ENCODE results near the gene AGBL1. TPM values are rescaled to one million over a fixed set of nuclear protein-coding genes. Genes with fewer than 3 reads are reported as not detected.
A peak's percentile ranks its signal among the peaks of the same experiment; 100 is the strongest.

AGBL1 gene
- total RNA-seq, 2 experiments from 2014 or later = 0.10 TPM

DNA sequence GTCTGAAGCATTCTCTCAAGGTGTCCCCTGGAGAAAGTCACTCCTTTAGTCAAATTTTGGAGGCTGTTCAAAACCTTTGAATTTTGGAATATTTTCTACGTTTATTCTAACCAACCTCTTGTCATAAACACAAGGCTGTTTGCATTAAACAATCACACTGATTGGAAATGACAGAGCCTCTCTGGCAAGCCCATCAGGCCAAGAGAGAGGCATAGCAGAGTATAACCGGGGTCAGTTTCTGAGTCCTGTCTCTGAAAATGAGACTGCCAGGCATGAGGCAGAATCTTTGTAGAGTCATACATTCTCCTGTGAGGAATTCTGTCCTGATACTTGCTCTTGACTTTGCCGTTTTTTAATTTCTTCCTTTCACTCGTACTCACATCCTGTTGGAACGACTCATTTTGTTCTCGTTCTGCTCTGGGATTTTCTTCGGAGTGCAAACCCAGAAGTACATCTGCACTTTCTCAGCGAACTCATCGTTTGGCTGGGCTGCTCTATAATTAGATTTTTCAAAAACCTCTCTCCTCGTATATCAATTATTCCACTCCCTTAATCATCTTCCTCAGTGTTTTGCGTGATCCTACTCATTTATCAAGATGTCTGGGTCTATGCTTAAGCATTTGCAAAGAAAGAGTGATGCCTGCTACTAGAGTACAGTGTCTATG, 114.2 kb downstream of the AGBL1 start:
- ChIA-PET CTCF (no interaction called here), POLR2A (no interaction called here)
- Mint-ChIP-seq H3K36me3 (no peaks in the 10 kb centered on the region), H3K9me3 (no peaks in the 10 kb centered on the region), H3K4me3 (no peak overlapping the region), H3K27me3 (peaks cover 12% of the 10 kb centered on the region), H3K27ac (no peak overlapping the region), H3K4me1 (ENCODE audit: low read depth) (no peaks in the 10 kb centered on the region)
- intact Hi-C loops (cut with micrococcal nuclease) = no loop called here
- no peak for DNase-seq

DNA sequence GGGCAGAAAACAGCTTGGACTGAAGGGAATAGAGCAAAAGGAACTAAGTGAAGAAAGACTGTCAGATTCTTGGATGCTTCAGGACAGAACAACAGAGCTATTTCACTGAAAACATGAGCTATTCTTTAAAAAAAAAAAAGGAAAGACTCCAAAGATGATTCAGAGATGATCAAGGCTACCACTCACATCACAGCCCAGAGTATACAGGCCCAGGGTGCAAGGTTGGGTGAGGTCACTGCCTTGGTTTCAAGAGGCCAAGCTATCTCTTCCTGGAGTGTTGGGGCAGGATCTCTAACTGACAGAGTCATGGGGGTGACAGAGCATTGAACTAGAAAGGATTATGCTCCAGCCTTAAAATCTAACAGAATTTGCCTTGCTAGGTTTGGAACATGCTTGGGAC, 118.1 kb downstream of the AGBL1 start:
- Mint-ChIP-seq H3K27me3 (peaks cover 10% of the 10 kb centered on the region), H3K27ac (no peak overlapping the region), H3K9me3 (no peaks in the 10 kb centered on the region), H3K4me1 (ENCODE audit: low read depth) (no peaks in the 10 kb centered on the region), H3K4me3 (no peak overlapping the region), H3K36me3 (no peaks in the 10 kb centered on the region)
- ChIA-PET CTCF (no interaction called here), POLR2A (no interaction called here)
- intact Hi-C loops (cut with micrococcal nuclease) = no loop called here
- DNase-seq = no peak

DNA sequence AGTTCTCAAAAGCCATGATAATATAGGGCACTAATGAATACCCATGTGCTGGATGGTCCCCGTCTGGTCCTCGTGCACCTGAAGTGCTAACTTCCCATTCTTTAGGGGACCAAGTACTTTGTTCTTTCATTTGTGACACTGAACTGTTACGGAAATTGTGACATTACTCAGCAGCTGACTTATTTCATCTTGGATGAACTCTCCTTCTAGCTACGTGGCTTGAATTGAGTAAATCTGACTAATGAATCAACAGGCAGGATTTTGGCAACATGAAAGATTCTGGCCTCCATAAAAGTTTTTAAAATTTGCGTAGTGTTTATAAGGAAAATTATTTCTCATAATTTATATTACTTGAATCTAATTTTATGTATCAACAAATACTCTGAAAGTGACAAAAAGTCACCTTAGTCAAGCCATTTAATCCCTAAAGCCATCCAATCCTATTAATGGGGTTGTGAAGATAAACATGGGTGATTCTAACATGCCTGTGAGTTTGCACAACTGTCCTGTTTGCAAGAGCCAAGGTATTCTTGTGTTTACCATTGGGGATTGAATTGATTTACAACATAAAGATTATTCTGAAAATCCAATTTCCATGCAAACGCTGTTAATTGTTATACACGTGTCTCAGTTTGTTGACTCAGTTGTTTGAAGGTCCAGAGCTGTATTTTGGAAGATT, 119.9 kb downstream of the AGBL1 start:
- H3K36me3 Mint-ChIP-seq = no peaks in the 10 kb centered on the region
- CTCF ChIA-PET = no interaction called here
- intact Hi-C loops (cut with micrococcal nuclease) = no loop called here

GRCh38 chr15:86201313-86202008, 121.8 kb downstream of the AGBL1 start:
- intact Hi-C loops (cut with micrococcal nuclease) = no loop called here
- H3K27ac Mint-ChIP-seq = no peak overlapping the region
- DNase-seq = no peak
- H3K36me3 Mint-ChIP-seq = no peaks in the 10 kb centered on the region
- POLR2A ChIA-PET = no interaction called here
- H3K9me3 Mint-ChIP-seq = no peaks in the 10 kb centered on the region
- no peak overlapping the region for H3K4me3 Mint-ChIP-seq
- H3K4me1 Mint-ChIP-seq (ENCODE audit: low read depth) = no peaks in the 10 kb centered on the region
- H3K27me3 Mint-ChIP-seq = peaks cover 3% of the 10 kb centered on the region
- CTCF ChIA-PET = no interaction called here

More for the DNA sequence above, 119.9 kb downstream of the AGBL1 start:
- POLR2A ChIA-PET = no interaction called here
- H3K4me1 Mint-ChIP-seq (ENCODE audit: low read depth) = no peaks in the 10 kb centered on the region
- H3K27me3 Mint-ChIP-seq = peaks cover 10% of the 10 kb centered on the region
- H3K27ac Mint-ChIP-seq = no peak overlapping the region
- no peak overlapping the region for H3K4me3 Mint-ChIP-seq
- no peaks in the 10 kb centered on the region for H3K9me3 Mint-ChIP-seq
- DNase-seq = no peak

DNA sequence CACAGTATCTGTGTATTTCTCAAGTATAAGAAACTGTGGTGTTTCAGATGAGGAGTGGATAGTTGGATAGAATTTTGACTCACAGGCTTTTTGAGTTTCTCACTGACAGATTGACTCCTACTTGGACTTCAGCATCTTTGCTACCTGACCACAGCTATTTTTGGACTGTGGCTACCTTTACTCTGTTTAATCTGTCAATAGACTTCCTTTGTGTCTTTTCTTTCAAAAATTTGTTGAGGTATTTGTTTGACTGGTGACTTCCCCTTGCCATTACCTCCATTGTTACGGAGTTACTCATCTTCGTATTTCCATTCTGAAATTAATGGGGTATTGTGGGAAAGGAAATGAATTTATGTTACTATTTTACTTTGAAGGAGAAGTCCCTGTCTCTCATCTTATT, 123.8 kb downstream of the AGBL1 start:
- Mint-ChIP-seq H3K27ac (no peak overlapping the region), H3K4me1 (ENCODE audit: low read depth) (no peaks in the 10 kb centered on the region), H3K27me3 (peaks cover 3% of the 10 kb centered on the region), H3K4me3 (no peak overlapping the region), H3K36me3 (no peaks in the 10 kb centered on the region), H3K9me3 (no peaks in the 10 kb centered on the region)
- no peak for DNase-seq
- intact Hi-C loops (cut with micrococcal nuclease) = no loop called here
- ChIA-PET CTCF (no interaction called here), POLR2A (no interaction called here)

DNA sequence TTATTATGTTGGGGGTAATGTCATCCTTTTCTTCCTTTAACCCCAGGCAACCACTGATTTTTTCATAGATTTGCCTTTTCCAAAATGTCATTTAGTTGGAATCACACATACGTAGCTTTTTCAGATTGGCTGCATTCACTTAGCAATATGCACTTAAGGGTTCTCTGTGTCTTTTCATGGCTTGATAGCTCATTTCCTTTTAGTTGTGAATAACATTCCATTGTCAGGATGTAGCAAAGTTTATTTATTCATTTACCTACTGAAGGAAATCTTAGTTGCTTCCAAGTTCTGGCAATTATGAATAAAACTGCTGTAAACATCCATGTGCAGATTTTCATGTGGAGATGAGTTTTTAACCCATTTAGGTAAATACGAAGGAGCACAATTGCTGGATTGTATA, 125.4 kb downstream of the AGBL1 start:
- DNase-seq = no peak
- intact Hi-C loops (cut with micrococcal nuclease) = no loop called here
- no peak overlapping the region for H3K27ac Mint-ChIP-seq
- no peaks in the 10 kb centered on the region for H3K36me3 Mint-ChIP-seq
- peaks cover 8% of the 10 kb centered on the region for H3K27me3 Mint-ChIP-seq
- ChIA-PET POLR2A (no interaction called here), CTCF (interaction anchor here (0.8 kb wide), 1 partner anchor 522 kb away, joined by 3 read pairs; no protein-coding TSS in a partner anchor)
- H3K4me3 Mint-ChIP-seq = no peak overlapping the region
- H3K9me3 Mint-ChIP-seq = peaks cover 4% of the 10 kb centered on the region
- H3K4me1 Mint-ChIP-seq (ENCODE audit: low read depth) = no peaks in the 10 kb centered on the region

DNA sequence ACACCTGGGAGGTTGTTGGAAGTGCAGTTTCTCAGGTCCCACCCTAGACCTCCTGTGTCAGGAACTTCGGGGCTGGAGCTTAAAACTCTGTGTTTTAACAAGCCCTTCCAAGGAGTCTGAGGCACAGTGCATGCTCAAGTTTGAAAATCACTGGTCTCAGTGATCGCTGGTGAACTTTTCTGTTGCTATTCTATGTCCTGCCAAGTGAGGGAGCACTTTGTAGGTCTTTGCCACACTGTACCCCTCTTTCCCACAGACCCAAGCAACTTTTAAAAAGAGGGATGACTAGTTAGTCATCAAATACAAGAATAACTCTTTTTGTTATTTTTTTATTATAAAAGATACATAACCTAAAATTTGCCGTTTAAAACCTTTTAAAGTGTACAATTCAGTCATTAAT, 133.7 kb downstream of the AGBL1 start:
- no peak for DNase-seq
- intact Hi-C loops (cut with micrococcal nuclease) = no loop called here
- no peaks in the 10 kb centered on the region for H3K4me1 Mint-ChIP-seq (ENCODE audit: low read depth)
- no peak overlapping the region for H3K4me3 Mint-ChIP-seq
- CTCF ChIA-PET = no interaction called here
- no peak overlapping the region for H3K27ac Mint-ChIP-seq
- peaks cover 4% of the 10 kb centered on the region for H3K36me3 Mint-ChIP-seq
- POLR2A ChIA-PET = no interaction called here
- peaks cover 16% of the 10 kb centered on the region for H3K27me3 Mint-ChIP-seq
- H3K9me3 Mint-ChIP-seq = peaks cover 18% of the 10 kb centered on the region

DNA sequence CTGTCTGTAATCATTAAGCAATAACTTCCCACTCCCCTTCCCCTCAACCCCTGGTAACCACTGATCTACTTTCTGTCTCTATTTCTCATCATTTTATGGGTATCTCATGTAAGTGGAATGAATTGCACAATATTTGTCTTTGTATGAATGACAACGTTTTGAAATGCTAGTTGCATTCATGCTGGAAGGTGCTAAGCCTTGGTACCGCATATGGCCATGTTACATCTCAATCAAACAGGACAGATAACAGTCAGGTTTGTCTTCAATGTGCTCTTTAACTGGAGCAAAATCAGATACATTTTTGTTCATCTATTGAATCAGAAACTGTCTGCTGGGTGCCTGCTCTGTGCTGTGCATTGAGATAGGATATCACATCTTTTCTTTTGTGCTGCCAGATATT, 134.2 kb downstream of the AGBL1 start:
- H3K36me3 Mint-ChIP-seq = peaks cover 4% of the 10 kb centered on the region

GRCh38 chr15:86221119-86221518, 141.4 kb downstream of the AGBL1 start:
- intact Hi-C loops (cut with micrococcal nuclease) = loop anchor here (10.0 kb wide), 1 partner anchor 366 kb away; no protein-coding TSS in a partner anchor

More for the DNA sequence above, 134.2 kb downstream of the AGBL1 start:
- H3K27me3 Mint-ChIP-seq = peaks cover 14% of the 10 kb centered on the region
- no peak overlapping the region for H3K4me3 Mint-ChIP-seq
- peaks cover 18% of the 10 kb centered on the region for H3K9me3 Mint-ChIP-seq
- H3K27ac Mint-ChIP-seq = no peak overlapping the region
- ChIA-PET POLR2A (no interaction called here), CTCF (no interaction called here)
- no peaks in the 10 kb centered on the region for H3K4me1 Mint-ChIP-seq (ENCODE audit: low read depth)
- intact Hi-C loops (cut with micrococcal nuclease) = no loop called here
- no peak for DNase-seq

GRCh38 chr15:86229306-86229705, 149.6 kb downstream of the AGBL1 start:
- H3K4me1 Mint-ChIP-seq (ENCODE audit: low read depth) = peaks cover 3% of the 10 kb centered on the region
- POLR2A ChIA-PET = no interaction called here
- H3K9me3 Mint-ChIP-seq = no peaks in the 10 kb centered on the region
- CTCF ChIA-PET = no interaction called here
- no peak overlapping the region for H3K4me3 Mint-ChIP-seq
- H3K36me3 Mint-ChIP-seq = no peaks in the 10 kb centered on the region
- intact Hi-C loops (cut with micrococcal nuclease) = loop anchor here (10.0 kb wide), 1 partner anchor 375 kb away; no protein-coding TSS in a partner anchor
- peaks cover 24% of the 10 kb centered on the region for H3K27me3 Mint-ChIP-seq
- no peak for DNase-seq
- no peak overlapping the region for H3K27ac Mint-ChIP-seq

More at GRCh38 chr15:86221119-86221518, 141.4 kb downstream of the AGBL1 start:
- peaks cover 9% of the 10 kb centered on the region for H3K27me3 Mint-ChIP-seq
- H3K4me1 Mint-ChIP-seq (ENCODE audit: low read depth) = no peaks in the 10 kb centered on the region
- H3K27ac Mint-ChIP-seq = no peak overlapping the region
- no peak overlapping the region for H3K4me3 Mint-ChIP-seq
- H3K36me3 Mint-ChIP-seq = peaks cover 4% of the 10 kb centered on the region
- ChIA-PET CTCF (no interaction called here), POLR2A (no interaction called here)
- peaks cover 12% of the 10 kb centered on the region for H3K9me3 Mint-ChIP-seq
- DNase-seq = no peak

GRCh38 chr15:86229936-86230335, 150.3 kb downstream of the AGBL1 start:
- H3K36me3 Mint-ChIP-seq = no peaks in the 10 kb centered on the region
- intact Hi-C loops (cut with micrococcal nuclease) = loop anchor here (5.0 to 10.0 kb wide), 3 partner anchors 375 to 512 kb away; no protein-coding TSS in a partner anchor
- no peak overlapping the region for H3K4me3 Mint-ChIP-seq
- H3K9me3 Mint-ChIP-seq = no peaks in the 10 kb centered on the region
- CTCF ChIA-PET = no interaction called here
- POLR2A ChIA-PET = no interaction called here
- DNase-seq = no peak
- peaks cover 24% of the 10 kb centered on the region for H3K27me3 Mint-ChIP-seq
- peaks cover 3% of the 10 kb centered on the region for H3K4me1 Mint-ChIP-seq (ENCODE audit: low read depth)
- no peak overlapping the region for H3K27ac Mint-ChIP-seq

GRCh38 chr15:86231864-86232721, 152.4 kb downstream of the AGBL1 start:
- ChIA-PET POLR2A (no interaction called here), CTCF (interaction anchor here (0.7 to 2.7 kb wide), 2 partner anchors 511 to 1976 kb away, joined by 3 to 9 read pairs; no protein-coding TSS in a partner anchor)
- Mint-ChIP-seq H3K27ac (no peak overlapping the region), H3K4me3 (no peak overlapping the region), H3K9me3 (no peaks in the 10 kb centered on the region), H3K27me3 (peaks cover 27% of the 10 kb centered on the region), H3K36me3 (no peaks in the 10 kb centered on the region), H3K4me1 (ENCODE audit: low read depth) (peaks cover 3% of the 10 kb centered on the region)
- peak; percentile 34 for DNase-seq
- intact Hi-C loops (cut with micrococcal nuclease) = loop anchor here (5.0 kb wide), 2 partner anchors 390 to 510 kb away; no protein-coding TSS in a partner anchor
